Stimulated activated CD4-positive, alpha-beta T cell treated with anti-CD3 and anti-CD28 coated beads, Interleukin-15, amount 100 ng/mL, for 1 hour (primary cell): ENCODE results near the gene AMELX.

Experiments used
- DNase-seq, 2 donors: peaks; one replicate each; pipeline ENCODE4 v3.0.0-alpha.2; 2020; ENCODE audit warnings: low read depth in 1 of 2, low spot score in 1 of 2

Gene AMELX

DNA sequence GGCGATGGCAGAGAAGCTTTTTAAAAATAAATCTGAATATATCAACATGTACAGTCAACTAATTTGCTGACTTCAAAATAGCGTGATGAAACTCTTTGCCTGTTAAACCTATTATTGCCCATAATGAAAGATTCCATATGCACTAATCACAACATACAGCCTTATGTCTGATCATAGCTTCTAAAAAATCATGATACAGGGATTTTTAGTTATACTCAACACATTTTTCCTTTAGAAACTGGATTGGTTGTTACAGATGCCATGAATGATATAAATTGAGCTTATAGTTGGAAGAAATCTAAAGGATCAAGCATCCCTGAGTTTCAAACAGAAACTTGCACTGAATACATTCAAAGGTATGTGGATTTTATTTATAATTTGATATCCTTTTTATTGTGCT, at the start of gene AMELX:
TSS of gene AMELX (plus strand) at position 301 of the 400 bp plus-strand sequence. CDS start 1,376 bp downstream, outside the sequence.
- DNase-seq = no peak

DNA sequence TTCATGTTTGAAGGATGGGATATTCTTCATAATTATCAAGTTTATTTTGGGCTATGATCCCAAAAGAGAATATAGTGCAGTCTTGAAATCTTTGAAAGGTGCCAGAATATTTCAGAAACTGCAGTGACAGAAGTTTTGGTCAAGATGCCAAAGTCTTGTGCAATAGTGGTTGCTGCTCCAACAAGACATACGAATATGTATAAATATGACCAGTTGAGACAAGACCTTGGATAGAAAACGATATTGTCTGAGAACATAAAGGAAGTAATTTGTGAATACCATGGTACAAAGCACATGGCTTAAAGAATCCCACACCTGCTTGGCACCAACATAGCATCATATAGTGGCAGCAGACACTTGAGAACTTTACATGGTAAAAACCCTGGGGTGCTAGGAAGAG, 48.6 kb upstream of the AMELX start:
- DNase-seq = no peak

DNA sequence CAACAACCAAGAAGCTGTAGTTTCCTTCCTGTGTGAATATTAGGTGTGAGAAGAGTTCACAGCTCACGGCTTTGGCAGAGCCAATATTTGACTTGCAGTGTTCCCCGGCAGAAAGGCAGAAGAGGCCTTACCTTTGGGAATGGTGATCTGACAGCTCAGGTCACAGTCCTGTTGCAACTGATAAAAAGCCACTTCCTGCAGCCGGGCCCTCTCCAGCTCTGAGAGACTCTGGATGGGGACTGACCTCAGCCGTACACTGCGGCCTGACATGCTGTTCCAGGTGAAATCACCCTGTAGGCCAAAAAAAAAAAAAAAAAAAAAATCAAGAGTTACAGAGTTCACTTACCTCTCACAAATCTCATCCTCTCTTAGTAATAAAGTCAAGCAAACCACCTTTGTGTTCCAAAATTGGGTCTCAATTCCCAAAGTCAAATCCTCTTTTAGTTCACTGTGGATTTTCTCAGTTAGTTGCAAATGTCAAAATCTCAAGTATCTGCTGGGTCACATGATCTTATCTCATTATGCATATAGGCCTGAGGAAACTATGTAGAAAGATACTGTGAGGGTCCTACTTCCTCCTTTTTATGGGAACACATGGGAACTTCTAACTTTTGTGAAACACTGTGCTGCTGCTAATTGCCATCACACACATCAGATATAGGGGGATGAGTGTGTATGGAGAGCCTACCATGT, 38.6 kb upstream of the AMELX start:
- no peak for DNase-seq

DNA sequence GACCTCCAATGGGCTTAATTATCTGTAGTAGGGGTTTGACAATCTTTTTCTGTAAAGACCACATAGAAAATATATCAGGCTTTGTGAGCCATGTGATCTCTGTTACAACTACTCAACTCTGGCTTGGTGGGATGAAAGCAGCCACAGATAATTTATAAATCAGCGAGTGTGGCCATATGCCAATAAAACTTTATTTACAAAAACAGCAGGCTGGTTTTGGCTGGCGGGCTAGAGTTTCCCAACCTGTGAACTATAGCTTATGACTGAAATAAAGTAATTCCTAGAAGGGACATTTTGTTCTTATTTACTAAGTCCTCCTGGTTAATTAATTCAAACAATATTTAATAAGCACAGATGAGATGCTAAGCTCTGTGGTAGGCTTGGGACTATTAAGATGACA, 35.9 kb upstream of the AMELX start:
- no peak for DNase-seq

DNA sequence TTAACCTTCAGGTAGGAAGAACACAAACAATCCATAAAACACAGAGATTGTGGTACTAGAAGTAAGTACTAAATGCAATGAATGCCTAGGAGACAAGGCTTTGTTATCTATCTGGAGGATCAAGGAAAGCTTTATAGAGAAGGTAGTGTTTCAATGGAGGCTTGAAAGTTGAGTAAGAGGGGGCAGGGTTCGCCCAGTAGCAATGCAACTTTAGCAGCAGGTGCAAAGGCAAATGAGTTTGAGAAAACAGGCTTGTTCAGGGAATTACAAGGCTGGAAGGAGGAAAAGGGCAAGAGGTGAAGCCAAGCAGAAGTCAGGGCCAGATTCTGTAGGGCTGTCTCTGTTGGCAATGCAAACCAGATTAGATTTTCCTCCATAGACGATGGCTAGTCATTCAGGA, 35.5 kb upstream of the AMELX start:
- DNase-seq = no peak

DNA sequence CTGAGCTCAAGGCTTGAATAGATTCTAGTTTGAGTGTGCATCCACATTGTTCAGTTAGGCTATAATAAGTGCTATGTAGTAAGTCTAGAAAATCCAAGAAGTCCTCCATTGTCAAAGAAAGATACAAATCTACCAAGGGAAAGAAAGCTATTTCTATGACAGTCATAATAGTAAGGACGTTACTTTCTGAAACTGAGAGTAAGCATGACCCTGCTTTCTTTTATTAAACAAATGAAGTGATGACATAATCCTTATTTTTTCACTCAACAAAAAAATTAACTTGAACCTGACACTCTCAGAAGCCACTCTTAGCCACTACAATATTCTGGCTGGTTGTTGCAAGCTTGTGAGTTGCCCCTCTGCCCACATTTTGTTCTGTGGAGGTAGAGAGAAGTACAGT, 33.8 kb upstream of the AMELX start:
- DNase-seq = no peak

DNA sequence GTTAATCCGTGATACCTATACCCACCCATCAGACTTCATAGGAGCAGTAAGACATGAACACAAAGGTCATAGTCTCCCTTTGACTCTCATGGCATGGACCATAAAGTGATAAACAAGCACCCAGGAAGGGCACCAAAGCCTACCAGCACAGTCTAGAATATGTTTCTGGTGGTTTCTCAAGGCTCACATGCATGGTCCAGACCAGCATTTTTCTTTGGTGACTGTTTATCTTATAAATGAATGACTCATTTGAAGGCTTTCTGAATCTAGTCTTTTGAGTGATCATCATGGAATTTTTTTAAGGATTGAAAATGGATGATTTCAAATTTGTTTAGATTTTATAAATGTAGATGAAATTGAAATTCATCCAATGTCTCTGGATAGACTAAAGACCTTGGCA, 32.0 kb upstream of the AMELX start:
- DNase-seq = no peak

DNA sequence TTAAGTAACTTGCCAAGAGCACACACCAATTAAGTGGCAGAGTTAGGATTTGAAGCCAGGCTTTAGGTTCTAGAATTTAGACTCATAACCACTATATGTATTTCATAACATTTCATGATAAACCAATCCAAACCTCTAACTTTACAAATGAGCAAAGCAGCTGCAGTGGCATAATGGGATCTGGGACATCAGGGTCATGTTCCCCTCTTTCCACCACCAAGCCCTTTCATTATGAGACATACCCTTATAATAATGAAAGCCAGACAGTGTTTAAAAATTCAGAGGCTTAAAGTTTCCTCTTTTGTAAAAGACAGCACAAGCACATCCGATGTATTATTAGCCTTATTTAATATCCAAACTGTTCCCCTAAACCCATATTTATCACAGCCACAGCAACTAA, 28.3 kb upstream of the AMELX start:
- no peak for DNase-seq

DNA sequence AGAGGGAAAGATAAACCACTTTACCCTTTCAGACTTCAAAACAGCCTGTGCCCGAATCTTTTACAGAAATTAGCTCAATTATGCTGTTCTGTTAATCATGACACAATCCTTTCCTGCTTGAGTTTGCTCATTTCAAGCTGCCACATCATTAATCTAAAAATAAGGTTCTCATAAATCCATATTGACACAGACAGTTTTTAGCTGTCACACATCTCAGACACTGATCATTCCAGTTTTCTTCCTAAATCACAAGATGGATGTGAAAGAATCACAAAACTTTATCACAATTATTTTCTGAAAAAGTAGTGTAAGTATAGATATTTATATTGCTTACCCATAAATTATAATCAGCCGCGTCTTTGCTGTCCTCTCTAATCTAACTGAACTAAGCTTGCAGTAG, 27.9 kb upstream of the AMELX start:
- DNase-seq = no peak

DNA sequence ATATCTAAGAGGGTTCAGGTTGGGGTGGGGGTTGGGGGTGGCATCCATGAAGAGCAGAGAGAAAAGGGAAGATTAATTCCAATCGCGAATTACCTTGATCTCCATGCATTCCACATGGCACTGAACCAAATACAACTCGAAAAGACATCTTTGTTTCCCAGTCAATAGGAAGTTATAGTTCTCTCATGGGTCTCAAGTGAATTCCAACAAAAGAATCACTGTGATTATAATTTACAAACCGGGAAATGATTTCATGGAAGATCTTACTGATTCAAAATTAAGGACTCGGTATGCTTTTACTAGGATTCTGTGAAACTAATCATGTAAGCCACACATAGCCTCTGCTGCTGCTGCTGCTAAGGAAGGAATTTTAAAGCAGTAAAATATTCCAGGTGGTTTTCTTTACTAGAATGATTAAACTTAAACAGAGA, 26.6 kb upstream of the AMELX start:
- no peak for DNase-seq

DNA sequence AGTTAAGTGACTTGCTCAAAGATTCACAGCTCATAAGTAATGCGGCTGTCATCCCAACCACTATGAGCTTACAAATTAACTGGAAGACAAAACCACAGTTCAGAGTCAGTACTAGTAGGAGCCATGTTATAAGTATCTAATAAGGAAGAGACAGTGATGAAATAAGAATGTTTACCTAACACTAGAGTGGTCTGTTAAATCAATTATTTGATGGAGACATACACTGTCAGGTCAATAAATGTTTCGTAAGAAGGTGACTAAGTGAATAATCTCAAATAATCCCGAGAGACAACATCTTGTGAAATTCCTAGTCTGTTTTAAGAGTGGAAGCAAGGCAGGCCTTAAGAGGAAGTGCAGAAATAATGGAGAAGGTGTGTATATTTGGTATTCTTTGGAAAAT, 25.8 kb upstream of the AMELX start:
- no peak for DNase-seq

DNA sequence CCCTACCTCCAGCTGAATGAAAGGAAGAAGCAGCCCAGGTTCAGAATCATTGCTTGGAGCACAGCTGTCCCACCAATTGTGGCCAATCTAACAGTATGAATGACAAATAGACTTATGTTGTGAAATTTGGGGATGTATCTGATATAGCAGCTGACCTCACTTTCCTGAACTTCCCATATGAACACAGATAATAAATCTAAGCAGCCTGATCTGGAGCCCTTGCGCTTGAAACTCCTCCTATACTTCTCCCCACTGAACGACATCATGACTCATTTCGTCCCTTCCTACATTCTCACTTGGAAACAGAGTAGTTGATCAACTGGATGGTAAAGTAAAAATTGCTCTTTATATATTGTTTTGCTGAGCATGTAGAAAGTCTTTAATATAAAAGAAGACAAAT, 24.2 kb upstream of the AMELX start:
- DNase-seq = no peak

DNA sequence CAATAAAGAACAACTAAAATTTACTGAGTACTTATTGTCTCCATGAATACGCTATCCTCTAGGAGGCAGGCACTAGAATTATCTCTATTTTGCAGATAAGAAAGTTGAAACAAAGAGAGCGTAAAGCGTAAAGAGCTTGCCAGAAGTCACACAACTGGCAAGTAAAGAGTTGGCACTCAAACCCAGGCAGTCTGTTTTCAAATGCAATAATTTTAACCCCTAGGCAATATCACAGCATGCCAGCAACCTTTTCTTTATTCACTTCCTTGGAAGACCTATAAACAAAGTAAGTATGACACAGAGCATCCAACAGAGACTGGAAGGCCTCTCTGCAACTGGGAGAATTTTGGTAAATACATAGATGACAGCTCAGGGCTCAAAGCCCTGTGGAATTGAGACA, 23.2 kb upstream of the AMELX start:
- no peak for DNase-seq

DNA sequence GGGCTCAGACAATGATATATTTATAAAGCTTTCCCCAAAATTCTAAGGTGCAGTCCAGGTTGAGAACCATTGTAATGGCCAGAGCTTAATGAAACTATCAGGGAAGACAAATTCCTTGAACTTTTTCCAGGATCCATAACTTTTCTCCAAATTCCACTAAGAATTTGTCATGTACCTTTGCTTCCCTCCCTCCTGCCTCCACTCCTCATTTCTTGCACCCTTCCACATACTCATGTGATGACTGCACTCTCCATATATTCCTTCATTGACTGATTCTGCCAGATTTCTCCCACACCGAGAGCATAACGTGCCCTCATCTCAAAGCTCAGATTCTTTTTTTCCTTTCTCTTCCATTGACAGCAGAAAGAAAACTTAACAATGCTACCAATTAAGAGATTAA, 20.9 kb upstream of the AMELX start:
- DNase-seq = no peak

DNA sequence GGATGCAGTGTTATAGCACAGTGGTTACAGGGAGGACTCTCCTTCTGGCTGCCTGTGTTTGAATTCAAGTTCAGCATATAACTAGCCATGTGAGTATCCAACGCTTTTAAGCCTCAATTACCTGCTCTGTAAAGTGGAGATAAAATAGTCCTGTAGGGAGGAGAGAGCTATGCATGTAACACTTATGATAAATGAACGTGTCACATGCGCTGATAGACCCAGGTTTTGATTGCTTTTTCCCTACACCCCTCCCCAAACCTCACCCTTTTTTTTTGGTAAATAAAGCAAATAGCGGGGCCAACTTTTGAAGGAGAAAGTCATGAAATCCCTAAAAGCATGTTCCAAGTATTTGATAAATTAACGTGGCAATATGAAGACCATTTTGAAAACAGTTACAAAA, 20.4 kb upstream of the AMELX start:
- DNase-seq = no peak

DNA sequence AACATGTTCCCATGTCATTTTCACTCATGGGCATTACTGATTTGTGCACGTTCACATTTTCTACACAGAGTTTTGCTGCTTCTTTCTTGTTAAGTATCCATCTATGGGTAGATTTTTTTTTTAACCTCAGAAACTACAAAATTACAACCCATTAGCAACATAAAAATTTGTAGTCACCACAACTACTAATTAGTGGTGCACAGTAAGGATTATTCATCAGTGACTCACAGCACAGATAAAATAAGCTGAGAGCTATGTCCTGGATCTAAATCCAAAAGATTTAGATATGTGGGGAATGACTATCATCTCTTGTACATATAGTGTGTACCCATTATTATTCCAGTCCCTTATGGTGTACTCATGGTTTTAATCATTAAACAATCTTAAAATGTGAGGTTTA, 19.7 kb upstream of the AMELX start:
- no peak for DNase-seq

DNA sequence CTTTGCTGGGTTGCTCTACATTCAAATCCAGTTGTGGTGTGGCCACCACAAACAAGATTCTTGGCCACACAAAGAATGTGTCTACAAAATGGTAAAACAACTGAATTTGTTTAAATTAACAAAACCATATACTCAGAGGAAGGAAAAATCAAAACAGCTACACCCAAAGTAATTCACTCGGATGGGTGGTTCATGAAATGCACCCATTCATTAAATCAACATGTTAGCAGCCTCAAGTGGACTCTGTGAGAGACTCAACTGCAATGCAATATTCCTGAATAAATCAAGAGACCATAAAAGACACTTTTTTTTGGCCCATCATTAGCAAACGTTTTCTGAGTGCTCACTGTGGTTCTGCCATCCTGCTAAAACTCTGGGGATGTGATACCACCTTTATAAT, 11.2 kb upstream of the AMELX start:
- DNase-seq = no peak

DNA sequence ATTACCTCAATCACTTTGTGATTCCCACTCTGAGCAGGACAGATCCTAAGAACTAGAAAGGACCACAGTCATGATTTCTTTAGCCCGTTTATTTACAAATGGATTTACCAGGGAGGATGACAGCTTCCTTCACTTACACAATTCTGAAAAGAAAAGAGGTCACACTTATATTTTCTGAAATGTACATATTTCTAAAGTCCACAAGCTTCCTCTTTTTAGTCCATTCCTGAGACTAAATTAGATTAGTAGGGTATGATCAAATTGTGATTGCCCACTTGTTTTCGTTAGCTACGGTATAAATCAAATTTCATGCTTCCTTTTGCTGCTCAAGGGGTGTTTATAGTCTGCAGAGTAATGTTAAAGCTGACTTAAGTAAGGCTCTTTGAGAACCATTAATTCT, 7.6 kb upstream of the AMELX start:
- DNase-seq = no peak

DNA sequence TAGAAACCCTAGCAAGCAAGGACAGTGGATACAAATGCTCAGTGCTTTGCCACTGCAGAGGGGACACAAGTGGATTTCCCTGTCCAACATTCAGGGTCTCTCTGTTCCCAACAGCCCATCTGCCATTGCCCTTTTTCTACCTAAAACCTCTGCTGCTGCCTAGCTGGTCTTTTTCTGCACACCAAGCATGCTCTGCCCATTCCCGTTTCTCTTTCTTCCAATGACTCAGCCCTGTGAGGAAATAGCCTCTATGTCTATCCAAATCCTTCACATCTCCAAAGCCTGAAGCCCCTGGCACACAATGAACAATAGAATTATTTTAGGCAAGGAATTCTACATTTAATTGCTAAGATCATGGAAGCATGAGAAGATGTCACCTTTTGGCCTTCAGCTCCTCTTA, 5.7 kb upstream of the AMELX start:
- DNase-seq = no peak

DNA sequence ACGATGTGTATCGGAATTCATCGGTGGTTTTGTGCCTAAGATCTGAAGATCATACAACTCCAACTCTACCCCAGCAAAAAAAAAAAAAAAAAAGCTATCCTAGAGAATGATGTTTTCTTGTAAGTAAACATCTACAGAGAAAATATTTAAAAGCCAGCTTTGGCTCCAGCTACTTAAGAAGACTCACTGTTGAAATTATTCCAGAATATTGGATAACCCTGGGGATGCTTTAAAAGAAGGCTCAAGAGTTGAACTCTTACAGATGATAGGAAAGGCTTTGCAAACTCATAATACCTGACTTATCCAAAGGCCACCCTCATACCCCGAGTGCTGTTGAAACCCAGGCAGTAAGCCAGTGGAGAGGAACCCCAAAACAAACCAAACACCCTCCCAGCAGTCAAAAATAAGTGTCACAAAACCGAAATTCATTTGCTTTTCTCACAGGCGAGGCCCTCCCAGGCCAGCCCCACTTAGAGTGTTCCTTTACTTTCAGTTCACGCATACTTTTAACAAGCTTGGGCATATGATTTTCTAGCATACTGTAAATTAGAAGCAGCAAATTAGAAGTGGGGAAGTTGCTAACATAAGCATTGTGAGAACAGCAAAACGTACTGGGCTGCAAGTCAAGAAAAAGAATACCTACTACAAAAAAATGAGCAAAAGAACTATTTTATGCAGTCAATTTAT, 2.7 kb upstream of the AMELX start:
- DNase-seq = no peak

DNA sequence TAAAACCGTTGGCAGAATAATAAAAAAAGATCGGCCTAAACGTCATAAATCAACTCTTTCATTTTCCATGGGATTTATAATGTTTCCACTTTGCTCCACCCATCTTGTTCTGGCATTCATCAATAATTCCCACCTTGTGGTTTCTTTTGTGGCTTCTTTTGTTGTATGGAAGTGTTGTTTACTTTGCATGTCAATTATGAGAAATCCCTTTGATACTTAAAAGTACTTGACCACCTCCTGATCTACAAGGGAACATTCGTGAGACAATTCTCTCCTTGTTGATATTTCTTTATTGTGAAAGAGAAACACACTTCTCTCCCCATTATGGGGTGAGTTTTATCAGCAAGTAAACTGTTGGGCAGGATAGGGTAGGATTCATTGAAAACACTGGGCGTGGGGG, 2.8 kb downstream of the AMELX start:
- DNase-seq = no peak

DNA sequence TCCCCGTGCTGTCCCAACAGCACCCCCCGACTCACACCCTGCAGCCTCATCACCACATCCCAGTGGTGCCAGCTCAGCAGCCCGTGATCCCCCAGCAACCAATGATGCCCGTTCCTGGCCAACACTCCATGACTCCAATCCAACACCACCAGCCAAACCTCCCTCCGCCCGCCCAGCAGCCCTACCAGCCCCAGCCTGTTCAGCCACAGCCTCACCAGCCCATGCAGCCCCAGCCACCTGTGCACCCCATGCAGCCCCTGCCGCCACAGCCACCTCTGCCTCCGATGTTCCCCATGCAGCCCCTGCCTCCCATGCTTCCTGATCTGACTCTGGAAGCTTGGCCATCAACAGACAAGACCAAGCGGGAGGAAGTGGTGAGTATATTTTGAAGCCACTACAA, 5.4 kb downstream of the AMELX start:
- no peak for DNase-seq

DNA sequence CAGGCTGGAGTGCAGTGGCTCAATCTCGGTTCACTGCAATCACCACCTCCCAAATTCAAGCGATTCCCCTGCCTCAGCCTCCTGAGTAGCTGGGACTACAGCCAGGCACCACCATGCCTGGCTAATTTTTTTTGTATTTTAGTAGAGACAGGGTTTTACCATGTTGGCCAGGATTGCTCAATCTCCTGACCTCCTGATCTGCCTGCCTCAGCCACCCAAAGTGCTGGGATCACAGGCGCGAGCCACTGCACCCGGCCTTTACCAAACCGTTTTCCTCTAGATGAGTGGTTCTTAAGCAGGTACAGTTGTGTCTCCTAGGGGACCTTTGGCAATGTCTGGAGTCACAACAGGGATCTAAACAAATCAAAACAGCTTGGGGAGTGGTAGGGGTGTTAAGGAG, 11.6 kb downstream of the AMELX start:
- DNase-seq = no peak
